IMR-90 (cell line): ENCODE measurements around the gene PLEKHH1. TPM values are rescaled to one million over a fixed set of nuclear protein-coding genes. Genes with fewer than 3 reads are reported as not detected.

ENCODE experiments used
- ATAC-seq: fragments of 200-7000 bp; cut with Tn5 transposase; 2 replicates; pipeline ENCODE4 v1.9.1; 2020; ENCODE audit warnings: low read depth, mild to moderate bottlenecking, moderate library complexity
- Bru-seq: library from RNA; stranded (reverse); fragments of 400-500 nt; gene quantifications from one replicate; lab custom pipeline; 2021; lab: Mats Ljungman, UMichigan
- BruChase-seq, 2 experiments: library from RNA; stranded (reverse); fragments of 400-500 nt; gene quantifications; one replicate each; lab custom pipeline; 2021; lab: Mats Ljungman, UMichigan
- BruUV-seq: library from RNA; stranded (reverse); fragments of 400-500 nt; replicated peaks from 2 replicates; lab custom pipeline; 2021; lab: Mats Ljungman, UMichigan
- CTCF ChIA-PET: fragments of 300-600 bp; formaldehyde crosslinking; extraction: SDS; loops from one replicate; lab custom pipeline; 2021; ENCODE audit warnings: antibody characterized with exemption; lab: Yijun Ruan, JAX
- POLR2A ChIA-PET: fragments of 300-600 bp; sonication (Branson Sonifier 250); formaldehyde crosslinking; loops from one replicate; lab custom pipeline; 2022; ENCODE audit warnings: antibody characterized with exemption; ENCODE audit not compliant: unreplicated experiment; lab: Charles Lee
- DNase-seq: peaks from one replicate; pipeline ENCODE4 v3.0.0; 2013
- H2AFZ ChIP-seq: replicated peaks from 2 replicates; pipeline ENCODE3; 2013; ENCODE audit warnings: low read length, mild to moderate bottlenecking; ENCODE audit not compliant: poor library complexity
- H2AK5ac ChIP-seq: 2 replicates; pipeline ENCODE4 v1.6.1; 2013; ENCODE audit warnings: low read depth, low read length, inconsistent platforms
- H2AK9ac ChIP-seq: replicated peaks from 2 replicates; pipeline ENCODE3; 2013; ENCODE audit warnings: mild to moderate bottlenecking, low read depth, low read length, moderate library complexity; ENCODE audit not compliant: poor library complexity
- H2BK120ac ChIP-seq: 2 replicates; pipeline ENCODE4 v1.6.1; 2013; ENCODE audit warnings: low read depth, low read length, inconsistent platforms
- H2BK15ac ChIP-seq: 3 replicates; pipeline ENCODE4 v1.6.1; 2013; ENCODE audit warnings: low read depth, low read length, inconsistent platforms
- H2BK20ac ChIP-seq: 2 replicates; pipeline ENCODE4 v1.6.1; 2013; ENCODE audit warnings: low read depth, mild to moderate bottlenecking, inconsistent platforms, low read length, moderate library complexity
- H2BK5ac ChIP-seq: 2 replicates; pipeline ENCODE4 v1.6.1; 2013; ENCODE audit warnings: mild to moderate bottlenecking, low read depth, low read length, inconsistent platforms; ENCODE audit not compliant: poor library complexity, severe bottlenecking
- H3K14ac ChIP-seq: replicated peaks from 2 replicates; pipeline ENCODE4 v1.6.1; 2013; ENCODE audit warnings: low read depth, low read length, inconsistent platforms
- H3K18ac ChIP-seq: 2 replicates; pipeline ENCODE4 v1.6.1; 2013; ENCODE audit warnings: low read depth, low read length, control low read depth
- H3K23ac ChIP-seq: 2 replicates; pipeline ENCODE4 v1.6.1; 2013; ENCODE audit warnings: low read depth, low read length, inconsistent platforms
- H3K27ac ChIP-seq: 2 replicates; pipeline ENCODE4 v1.5.1; 2013; ENCODE audit warnings: mild to moderate bottlenecking, control low read depth, low read length; ENCODE audit not compliant: insufficient read depth
- H3K27me3 ChIP-seq: 2 replicates; pipeline ENCODE4 v1.6.1; 2013; ENCODE audit warnings: low read length; ENCODE audit not compliant: control insufficient read depth, insufficient read depth
- H3K36me3 ChIP-seq: 2 replicates; pipeline ENCODE4 v1.6.1; 2013; ENCODE audit warnings: low read length, mixed read lengths; ENCODE audit not compliant: control insufficient read depth, insufficient read depth
- H3K4ac ChIP-seq: 2 replicates; pipeline ENCODE4 v1.6.1; 2013; ENCODE audit warnings: low read depth, low read length, inconsistent platforms
- H3K4me1 ChIP-seq: 2 replicates; pipeline ENCODE4 v1.6.1; 2013; ENCODE audit warnings: low read length, mixed read lengths; ENCODE audit not compliant: control insufficient read depth, insufficient read depth
- H3K4me2 ChIP-seq: 2 replicates; pipeline ENCODE4 v1.6.1; 2013; ENCODE audit warnings: low read depth, mild to moderate bottlenecking, control low read depth, low read length, moderate library complexity
- H3K4me3 ChIP-seq: 2 replicates; pipeline ENCODE4 v1.5.1; 2013; ENCODE audit warnings: low read depth, mild to moderate bottlenecking, control low read depth, low read length, moderate library complexity; ENCODE audit not compliant: insufficient read depth
- H3K56ac ChIP-seq: 2 replicates; pipeline ENCODE4 v1.6.1; 2013; ENCODE audit warnings: low read length, inconsistent platforms; ENCODE audit not compliant: insufficient read depth; ENCODE audit errors: extremely low read depth
- H3K79me1 ChIP-seq, 2 experiments: 2 replicates each; pipeline ENCODE4 v1.6.1; 2013; ENCODE audit warnings: low read length in 2 of 2, inconsistent platforms in 1 of 2, low read depth in 1 of 2
- H3K9ac ChIP-seq: 2 replicates; pipeline ENCODE4 v1.6.1; 2013; ENCODE audit warnings: low read depth, low read length, control low read depth
- H3K9me1 ChIP-seq: 2 replicates; pipeline ENCODE4 v1.6.1; 2013; ENCODE audit warnings: low read length, inconsistent platforms; ENCODE audit not compliant: insufficient read depth
- H3K9me3 ChIP-seq: 2 replicates; pipeline ENCODE4 v1.6.1; 2013; ENCODE audit warnings: low read length; ENCODE audit not compliant: control insufficient read depth, insufficient read depth
- H4K20me1 ChIP-seq: 2 replicates; pipeline ENCODE4 v1.6.1; 2013; ENCODE audit warnings: low read length, inconsistent platforms; ENCODE audit not compliant: insufficient read depth
- H4K5ac ChIP-seq: 2 replicates; pipeline ENCODE4 v1.6.1; 2013; ENCODE audit warnings: mild to moderate bottlenecking, low read depth, low read length, control low read depth
- H4K8ac ChIP-seq, 2 experiments: 2 replicates each; pipeline ENCODE4 v1.6.1; 2013; ENCODE audit warnings: low read depth in 2 of 2, low read length in 2 of 2, control low read depth in 1 of 2, inconsistent platforms in 1 of 2
- H4K91ac ChIP-seq: 2 replicates; pipeline ENCODE4 v1.6.1; 2013; ENCODE audit warnings: low read depth, low read length, inconsistent platforms; ENCODE audit not compliant: insufficient read depth
- MAZ ChIP-seq: IDR thresholded peaks from 2 replicates; pipeline ENCODE4 v1.6.1; 2012; ENCODE audit warnings: low read depth, mild to moderate bottlenecking, low read length, improper control_type of control experiment, moderate library complexity, borderline replicate concordance
- WGBS, 2 experiments: methylation state at CpG; one replicate each; pipeline versions ENCODE4 v1.1.5 to v1.1.7; 2013; ENCODE audit warnings: missing lambda C conversion rate in 2 of 2; ENCODE audit not compliant: insufficient read length in 1 of 2; ENCODE audit errors: extremely low coverage in 2 of 2; 5-methylcytosine and 5-hydroxymethylcytosine counted together
- dilution Hi-C: fragments of 300-500 bp; cut with HindIII; formaldehyde crosslinking; loops from one replicate; pipeline ENCODE4 v1.14.3; 2018; ENCODE audit warnings: low sequenced_read_pairs; ENCODE audit not compliant: unreplicated experiment
- in situ Hi-C: fragments of 300-500 bp; cut with MboI; formaldehyde crosslinking; loops from 3 replicates; pipeline ENCODE4 v1.14.3; 2019; ENCODE audit warnings: low sequenced_read_pairs, inconsistent platforms, mixed read lengths
- intact Hi-C: fragments of 100-400 bp; cut with micrococcal nuclease; formaldehyde crosslinking; loops from 2 replicates; pipeline ENCODE4 v1.10.0; 2022
- long read RNA-seq: library from polyadenylated mRNA; unstranded; transcript quantifications from one replicate; pipeline ENCODE4 v2.0.0, GENCODE V29; 2021; ENCODE audit not compliant: unreplicated experiment
- polyA plus RNA-seq, 3 experiments: library from polyadenylated mRNA; depleted of rRNA; stranded (reverse); fragments of >200 nt; gene quantifications; 2 replicates each; pipeline ENCODE4 v1.2.3, GENCODE V29; 2012; ENCODE audit warnings: low replicate concordance in 1 of 3
- total RNA-seq: library from RNA; depleted of rRNA; stranded (reverse); fragments of >200 nt; gene quantifications from 2 replicates; pipeline ENCODE4 v1.2.3, GENCODE V29; 2012; rRNA removed
- TF ChIP-seq, protein P1 (sequence below): fragments of 150-350 bp; IDR thresholded peaks from 2 replicates; pipeline ENCODE4 v1.6.1; 2016; ENCODE audit warnings: low read depth, mild to moderate bottlenecking, low read length, moderate library complexity, borderline replicate concordance

Gene PLEKHH1
- total RNA-seq (under 0.01 TPM in 2 replicates), polyA plus RNA-seq (2012; rRNA removed) (0.34 and 0.37 TPM in 2 replicates), Bru-seq, nascent RNA (percentile 16 among the genes with signal in this experiment), BruChase-seq, experiment 1, labeled RNA remaining after a 6-hour chase (percentile 18 among the genes with signal in this experiment), BruChase-seq, experiment 2, labeled RNA remaining after a 2-hour chase (percentile 18 among the genes with signal in this experiment)
- 0.06 and 0.07 TPM in 2 replicates for polyA plus RNA-seq (2012; cell fraction: cytosol; rRNA removed)
- 1.2 and 1.6 TPM in 2 replicates for polyA plus RNA-seq (2012; cell fraction: nucleus; rRNA removed; ENCODE audit: low replicate concordance)
- long read RNA-seq, result 0 reads

DNA sequence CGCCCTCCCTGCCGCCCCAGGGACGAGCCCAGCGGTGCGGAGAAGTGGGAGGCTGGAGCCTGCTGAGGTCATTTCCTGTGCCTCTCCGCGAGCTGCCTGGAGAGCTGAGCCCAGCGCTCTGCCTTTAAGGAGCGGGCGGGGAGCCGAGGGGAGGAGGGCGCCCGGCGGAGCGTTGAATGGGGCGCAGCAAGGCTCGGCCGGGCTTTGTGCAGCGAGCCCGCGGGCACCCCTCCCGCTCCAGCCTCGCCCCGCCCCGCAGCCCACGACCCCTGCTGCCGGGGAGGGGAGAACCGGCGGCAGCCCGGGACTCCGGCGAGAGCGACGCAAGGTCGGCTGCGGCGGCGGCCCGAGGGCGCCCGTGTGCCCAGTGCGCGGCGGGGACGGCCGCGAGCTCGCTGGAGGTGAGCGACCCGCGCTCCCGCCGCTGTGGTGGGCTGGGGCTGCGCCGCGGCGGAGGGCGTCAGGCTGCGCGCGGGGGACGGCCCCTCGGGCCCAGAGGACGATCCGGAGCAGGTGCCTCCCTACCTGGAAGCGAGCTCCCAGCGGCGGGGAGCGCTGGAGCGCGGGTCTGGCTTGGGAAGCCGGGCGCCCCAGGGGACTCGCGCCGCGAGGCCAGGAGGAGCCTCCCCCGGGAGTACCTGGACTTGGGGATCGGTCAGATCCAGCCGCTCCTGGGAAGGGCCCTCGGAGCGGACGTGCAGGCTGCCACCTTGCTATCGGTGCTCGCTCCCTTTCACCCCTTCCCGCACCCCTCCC is at the start of gene PLEKHH1:
Gene PLEKHH1, plus strand, starts transcription at position 293 of the 756 bp plus-strand sequence. CDS start 8,578 bp downstream, outside the sequence.
- H3K9ac ChIP-seq, result peak within 1 kb of the TSS; percentile 37; the same call in 1 of the 2 replicates
- H2BK15ac ChIP-seq, result no peak within 1 kb of the TSS
- H3K36me3 ChIP-seq, result no peaks in the 10 kb centered on the region
- 0 out of 2 replicates have a peak within 1 kb of the TSS, but pooled peaks have one; percentile 25 for H3K23ac ChIP-seq
- H3K9me3 ChIP-seq, result no peaks in the 10 kb centered on the region
- peak within 1 kb of the TSS; percentile 42 for H2AK9ac ChIP-seq
- no peak within 1 kb of the TSS for H2BK120ac ChIP-seq
- in situ Hi-C loops, result no loop called here
- peak within 1 kb of the TSS; percentile 60 for H3K4me3 ChIP-seq
- peak; percentile 99 for ATAC-seq
- H3K14ac ChIP-seq, result no peak within 1 kb of the TSS
- H3K18ac ChIP-seq, result no peak within 1 kb of the TSS; the same call in 1 of the 2 replicates
- peak within 1 kb of the TSS; percentile 75 for H3K4me2 ChIP-seq
- CTCF ChIA-PET, result interaction anchor here (1.0 to 2.0 kb wide), 4 partner anchors 22 to 171 kb away, joined by 3 to 5 read pairs (median 4); no protein-coding TSS in a partner anchor
- H3K4me1 ChIP-seq, result no peaks in the 10 kb centered on the region
- H4K20me1 ChIP-seq, result no peaks in the 10 kb centered on the region
- WGBS, 2 experiments, result 1% methylated on average over 25 of the region's 86 CpGs; no CpG with 5 or more reads in 1 of the 2 experiments
- H4K91ac ChIP-seq, result no peak within 1 kb of the TSS
- H2AK5ac ChIP-seq, result no peak within 1 kb of the TSS
- H2BK20ac ChIP-seq, result no peak within 1 kb of the TSS
- no peak within 1 kb of the TSS for H2BK5ac ChIP-seq
- H3K79me1 ChIP-seq, result no peaks in the 10 kb centered on the region
- no peak within 1 kb of the TSS for H4K5ac ChIP-seq
- POLR2A ChIA-PET, result no interaction called here
- no TSS peak for BruUV-seq
- H3K27me3 ChIP-seq, result peaks cover 37% of the 10 kb centered on the region
- peak within 1 kb of the TSS; percentile 94 for H2AFZ ChIP-seq
- intact Hi-C loops, result no loop called here
- dilution Hi-C loops, result no loop called here
- peak; percentile 57 for DNase-seq
- H3K56ac ChIP-seq, result peak within 1 kb of the TSS; percentile 54; the same call in 1 of the 2 replicates
- peak within 1 kb of the TSS in 1 of 2 experiments; percentile 78; a peak in 2 of 4 replicates for H4K8ac ChIP-seq
- peak; percentile 71 for TF ChIP-seq MAZ
- TF ChIP-seq, protein P1, sequence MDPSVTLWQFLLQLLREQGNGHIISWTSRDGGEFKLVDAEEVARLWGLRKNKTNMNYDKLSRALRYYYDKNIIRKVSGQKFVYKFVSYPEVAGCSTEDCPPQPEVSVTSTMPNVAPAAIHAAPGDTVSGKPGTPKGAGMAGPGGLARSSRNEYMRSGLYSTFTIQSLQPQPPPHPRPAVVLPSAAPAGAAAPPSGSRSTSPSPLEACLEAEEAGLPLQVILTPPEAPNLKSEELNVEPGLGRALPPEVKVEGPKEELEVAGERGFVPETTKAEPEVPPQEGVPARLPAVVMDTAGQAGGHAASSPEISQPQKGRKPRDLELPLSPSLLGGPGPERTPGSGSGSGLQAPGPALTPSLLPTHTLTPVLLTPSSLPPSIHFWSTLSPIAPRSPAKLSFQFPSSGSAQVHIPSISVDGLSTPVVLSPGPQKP, result no peak
- no peak within 1 kb of the TSS; the same call in 1 of the 2 replicates for H3K27ac ChIP-seq
- H3K9me1 ChIP-seq, result no peaks in the 10 kb centered on the region
- no peak within 1 kb of the TSS; the same call in 1 of the 2 replicates for H3K4ac ChIP-seq
